Lower leg skin (tissue), 3 donors: ENCODE results near the gene TMEM145.

Source experiments
- POLR2A ChIP-seq, 2 donors: fragments of 450-650 bp; IDR thresholded peaks; one replicate each; pipeline ENCODE4 v1.6.1; 2016 to 2017; ENCODE audit warnings: antibody characterized with exemption in 2 of 2, mild to moderate bottlenecking in 1 of 2, moderate library complexity in 1 of 2
- TF ChIP-seq, protein P1 (sequence below), 3 donors: fragments of 450-650 bp; IDR thresholded peaks; one replicate each; pipeline ENCODE4 v1.5.1; 2016; ENCODE audit warnings: antibody characterized with exemption in 3 of 3, mild to moderate bottlenecking in 3 of 3, moderate library complexity in 2 of 3

DNA sequence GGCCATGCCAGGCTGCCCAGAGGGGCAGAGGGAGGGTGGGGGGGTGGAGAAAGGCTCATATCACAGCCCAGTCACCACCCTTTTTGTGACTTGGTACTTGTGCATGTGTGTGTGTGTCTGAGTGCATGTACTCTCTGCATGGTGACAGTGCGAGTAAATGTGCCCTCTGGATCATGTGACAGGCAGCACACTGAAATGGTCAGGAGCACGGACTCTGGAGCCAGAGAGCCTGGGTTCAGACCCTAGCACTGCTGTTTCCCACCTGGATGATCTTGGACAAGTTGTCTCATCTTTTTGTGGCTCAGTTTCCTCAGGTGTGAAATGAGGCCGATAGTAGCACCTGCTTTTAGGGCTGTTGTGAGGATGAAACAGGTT, 42.1 kb upstream of the TMEM145 start:
- no peak for TF ChIP-seq POLR2A (IDR thresholded peaks at IDR 0.05)
- TF ChIP-seq, protein P1, sequence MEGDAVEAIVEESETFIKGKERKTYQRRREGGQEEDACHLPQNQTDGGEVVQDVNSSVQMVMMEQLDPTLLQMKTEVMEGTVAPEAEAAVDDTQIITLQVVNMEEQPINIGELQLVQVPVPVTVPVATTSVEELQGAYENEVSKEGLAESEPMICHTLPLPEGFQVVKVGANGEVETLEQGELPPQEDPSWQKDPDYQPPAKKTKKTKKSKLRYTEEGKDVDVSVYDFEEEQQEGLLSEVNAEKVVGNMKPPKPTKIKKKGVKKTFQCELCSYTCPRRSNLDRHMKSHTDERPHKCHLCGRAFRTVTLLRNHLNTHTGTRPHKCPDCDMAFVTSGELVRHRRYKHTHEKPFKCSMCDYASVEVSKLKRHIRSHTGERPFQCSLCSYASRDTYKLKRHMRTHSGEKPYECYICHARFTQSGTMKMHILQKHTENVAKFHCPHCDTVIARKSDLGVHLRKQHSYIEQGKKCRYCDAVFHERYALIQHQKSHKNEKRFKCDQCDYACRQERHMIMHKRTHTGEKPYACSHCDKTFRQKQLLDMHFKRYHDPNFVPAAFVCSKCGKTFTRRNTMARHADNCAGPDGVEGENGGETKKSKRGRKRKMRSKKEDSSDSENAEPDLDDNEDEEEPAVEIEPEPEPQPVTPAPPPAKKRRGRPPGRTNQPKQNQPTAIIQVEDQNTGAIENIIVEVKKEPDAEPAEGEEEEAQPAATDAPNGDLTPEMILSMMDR (IDR thresholded peaks at IDR 0.05): no peak
